HG02885 (cell line): Measurements from ENCODE around the gene ZNF536.

Source experiments
- ATAC-seq: cut with Tn5 transposase; IDR thresholded peaks from one replicate; pipeline ENCODE4 v1.9.1; 2021; ENCODE audit warnings: mild to moderate bottlenecking; ENCODE audit not compliant: unreplicated experiment, poor library complexity

The ZNF536 gene

GRCh38 chr19:30361107-30361447, 11.1 kb upstream of the ZNF536 start:
- ATAC-seq: no peak

GRCh38 chr19:30361721-30362120, 10.5 kb upstream of the ZNF536 start:
- ATAC-seq: no peak

GRCh38 chr19:30362156-30362754, 9.9 kb upstream of the ZNF536 start:
- ATAC-seq: no peak

- no peak for ATAC-seq
Observed at GRCh38 chr19:30363073-30363472, 9.1 kb upstream of the ZNF536 start.

- ATAC-seq: no peak
Observed at GRCh38 chr19:30364866-30365800, 7.1 kb upstream of the ZNF536 start.

GRCh38 chr19:30366282-30366681, 5.9 kb upstream of the ZNF536 start:
- ATAC-seq: no peak

GRCh38 chr19:30367006-30367405, 5.2 kb upstream of the ZNF536 start:
- no peak for ATAC-seq

GRCh38 chr19:30367421-30367820, 4.8 kb upstream of the ZNF536 start:
- no peak for ATAC-seq

GRCh38 chr19:30369833-30370232, 2.4 kb upstream of the ZNF536 start:
- ATAC-seq: no peak

GRCh38 chr19:30371161-30371836, 885 bp upstream of the ZNF536 start:
- ATAC-seq: no peak

GRCh38 chr19:30373593-30373992, 1.4 kb downstream of the ZNF536 start:
- no peak for ATAC-seq

- ATAC-seq: no peak
Observed at GRCh38 chr19:30374539-30374864, 2.3 kb downstream of the ZNF536 start.

GRCh38 chr19:30374865-30375552, 2.8 kb downstream of the ZNF536 start:
- ATAC-seq: no peak

- ATAC-seq: no peak
Observed at GRCh38 chr19:30375553-30376031, 3.4 kb downstream of the ZNF536 start.

GRCh38 chr19:30376272-30376671, 4.1 kb downstream of the ZNF536 start:
- no peak for ATAC-seq

GRCh38 chr19:30376826-30377425, 4.7 kb downstream of the ZNF536 start:
- ATAC-seq: no peak

GRCh38 chr19:30378701-30379100, 6.5 kb downstream of the ZNF536 start:
- no peak for ATAC-seq

- ATAC-seq: no peak
Observed at GRCh38 chr19:30379841-30380610, 7.8 kb downstream of the ZNF536 start.

- ATAC-seq: no peak
Observed at GRCh38 chr19:30381366-30381765, 9.2 kb downstream of the ZNF536 start.

GRCh38 chr19:30385174-30385573, 13.0 kb downstream of the ZNF536 start:
- no peak for ATAC-seq
